HepG2 (cell line): ENCODE measurements around the gene VSIG10L2. TPM values are rescaled to one million over a fixed set of nuclear protein-coding genes. Genes with fewer than 3 reads are reported as not detected.
A peak's percentile ranks its signal among the peaks of the same experiment; 100 is the strongest.

Experiments used
- FIP1L1 ChIP-seq: fragments of 200-400 bp; formaldehyde crosslinking; IDR thresholded peaks from 2 replicates; pipeline ENCODE4 v1.6.1; 2018; ENCODE audit warnings: low read depth, mild to moderate bottlenecking, low read length, moderate library complexity, borderline replicate concordance; ENCODE audit not compliant: insufficient read depth
- KAT8 ChIP-seq: IDR thresholded peaks from 2 replicates; pipeline ENCODE4 v1.6.1; 2016; ENCODE audit warnings: missing genetic modification reagents, missing compliant biosample characterization
- MIER2 ChIP-seq: IDR thresholded peaks from 2 replicates; pipeline ENCODE4 v1.6.1; 2016; ENCODE audit warnings: missing biosample characterization, missing genetic modification reagents
- PRDM10 ChIP-seq: sonication (generic); formaldehyde crosslinking; IDR thresholded peaks from 2 replicates; pipeline ENCODE4 v1.4.0; 2020; ENCODE audit warnings: low read depth, missing genetic modification reagents
- SP2 ChIP-seq: sonication (generic); formaldehyde crosslinking; IDR thresholded peaks from 2 replicates; pipeline ENCODE4 v1.5.1; 2020; ENCODE audit warnings: mild to moderate bottlenecking, missing genetic modification reagents
- THRA ChIP-seq: sonication (generic); formaldehyde crosslinking; IDR thresholded peaks from 2 replicates; pipeline ENCODE4 v1.4.0; 2020; ENCODE audit warnings: missing genetic modification reagents, borderline replicate concordance
- ZBTB4 ChIP-seq: sonication (generic); formaldehyde crosslinking; IDR thresholded peaks from 2 replicates; pipeline ENCODE4 v1.4.0; 2020; ENCODE audit warnings: missing genetic modification reagents, mild to moderate bottlenecking, borderline replicate concordance
- ZNF547 ChIP-seq: sonication (generic); formaldehyde crosslinking; IDR thresholded peaks from 2 replicates; pipeline ENCODE4 v1.5.1; 2020; ENCODE audit warnings: mild to moderate bottlenecking, missing genetic modification reagents
- ZNF605 ChIP-seq: sonication (generic); formaldehyde crosslinking; IDR thresholded peaks from 2 replicates; pipeline ENCODE4 v1.8.0; 2022; ENCODE audit warnings: mild to moderate bottlenecking, missing genetic modification reagents
- polyA plus RNA-seq, 8 experiments: library from polyadenylated mRNA; depleted of rRNA in 3 of 8; stranded (reverse) in 7 of 8; unstranded in 1 of 8; fragments of >200 nt; fragmentation: Illumina TruSeq in 4 of 8; extraction: Trizol in 4 of 8; gene quantifications; 2 replicates each; pipeline versions ENCODE4 v1.2.1 to v1.2.3, GENCODE V29; 2011 to 2016; ENCODE audit warnings: low read depth in 4 of 8, missing spikeins in 1 of 8, mixed read lengths in 1 of 8; ENCODE audit not compliant: insufficient read depth in 1 of 8
- total RNA-seq, 5 experiments: library from RNA; depleted of rRNA; stranded (reverse); fragments of >200 nt; fragmentation: Illumina TruSeq; extraction: Trizol; gene quantifications; 2 replicates each; pipeline ENCODE4 v1.2.3, GENCODE V29; 2016; ENCODE audit warnings: low read depth in 1 of 5
- TF ChIP-seq, protein P1 (sequence below): IDR thresholded peaks from 2 replicates; pipeline ENCODE4 v1.6.1; 2016; ENCODE audit warnings: low read depth, missing genetic modification reagents, missing compliant biosample characterization
- TF ChIP-seq, protein P2 (sequence below): sonication (generic); formaldehyde crosslinking; IDR thresholded peaks from 2 replicates; pipeline ENCODE4 v1.8.0; 2022; ENCODE audit warnings: low read depth, missing genetic modification reagents

VSIG10L2 gene
- total and polyA plus RNA-seq, 2 of the 13 experiments (the other 11 are each of a cell fraction or from before 2014, with no cell fraction given), result 0.21 TPM; not detected in 1

- TF ChIP-seq, protein P1, sequence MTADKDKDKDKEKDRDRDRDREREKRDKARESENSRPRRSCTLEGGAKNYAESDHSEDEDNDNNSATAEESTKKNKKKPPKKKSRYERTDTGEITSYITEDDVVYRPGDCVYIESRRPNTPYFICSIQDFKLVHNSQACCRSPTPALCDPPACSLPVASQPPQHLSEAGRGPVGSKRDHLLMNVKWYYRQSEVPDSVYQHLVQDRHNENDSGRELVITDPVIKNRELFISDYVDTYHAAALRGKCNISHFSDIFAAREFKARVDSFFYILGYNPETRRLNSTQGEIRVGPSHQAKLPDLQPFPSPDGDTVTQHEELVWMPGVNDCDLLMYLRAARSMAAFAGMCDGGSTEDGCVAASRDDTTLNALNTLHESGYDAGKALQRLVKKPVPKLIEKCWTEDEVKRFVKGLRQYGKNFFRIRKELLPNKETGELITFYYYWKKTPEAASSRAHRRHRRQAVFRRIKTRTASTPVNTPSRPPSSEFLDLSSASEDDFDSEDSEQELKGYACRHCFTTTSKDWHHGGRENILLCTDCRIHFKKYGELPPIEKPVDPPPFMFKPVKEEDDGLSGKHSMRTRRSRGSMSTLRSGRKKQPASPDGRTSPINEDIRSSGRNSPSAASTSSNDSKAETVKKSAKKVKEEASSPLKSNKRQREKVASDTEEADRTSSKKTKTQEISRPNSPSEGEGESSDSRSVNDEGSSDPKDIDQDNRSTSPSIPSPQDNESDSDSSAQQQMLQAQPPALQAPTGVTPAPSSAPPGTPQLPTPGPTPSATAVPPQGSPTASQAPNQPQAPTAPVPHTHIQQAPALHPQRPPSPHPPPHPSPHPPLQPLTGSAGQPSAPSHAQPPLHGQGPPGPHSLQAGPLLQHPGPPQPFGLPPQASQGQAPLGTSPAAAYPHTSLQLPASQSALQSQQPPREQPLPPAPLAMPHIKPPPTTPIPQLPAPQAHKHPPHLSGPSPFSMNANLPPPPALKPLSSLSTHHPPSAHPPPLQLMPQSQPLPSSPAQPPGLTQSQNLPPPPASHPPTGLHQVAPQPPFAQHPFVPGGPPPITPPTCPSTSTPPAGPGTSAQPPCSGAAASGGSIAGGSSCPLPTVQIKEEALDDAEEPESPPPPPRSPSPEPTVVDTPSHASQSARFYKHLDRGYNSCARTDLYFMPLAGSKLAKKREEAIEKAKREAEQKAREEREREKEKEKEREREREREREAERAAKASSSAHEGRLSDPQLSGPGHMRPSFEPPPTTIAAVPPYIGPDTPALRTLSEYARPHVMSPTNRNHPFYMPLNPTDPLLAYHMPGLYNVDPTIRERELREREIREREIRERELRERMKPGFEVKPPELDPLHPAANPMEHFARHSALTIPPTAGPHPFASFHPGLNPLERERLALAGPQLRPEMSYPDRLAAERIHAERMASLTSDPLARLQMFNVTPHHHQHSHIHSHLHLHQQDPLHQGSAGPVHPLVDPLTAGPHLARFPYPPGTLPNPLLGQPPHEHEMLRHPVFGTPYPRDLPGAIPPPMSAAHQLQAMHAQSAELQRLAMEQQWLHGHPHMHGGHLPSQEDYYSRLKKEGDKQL, result no peak
- TF ChIP-seq ZNF605 (CRISPR knock-in tag) (peak; percentile 52; the same call in 1 of the 2 replicates), KAT8 (peak; percentile 92), FIP1L1 (no peak), PRDM10 (CRISPR knock-in tag) (0 out of 2 replicates have a peak, but pooled peaks have one; percentile 51), THRA (peak; percentile 15; the same call in 1 of the 2 replicates), ZBTB4 (CRISPR knock-in tag) (no peak), ZNF547 (no peak), SP2 (CRISPR knock-in tag) (no peak), MIER2 (peak; percentile 94)
- TF ChIP-seq, protein P2, sequence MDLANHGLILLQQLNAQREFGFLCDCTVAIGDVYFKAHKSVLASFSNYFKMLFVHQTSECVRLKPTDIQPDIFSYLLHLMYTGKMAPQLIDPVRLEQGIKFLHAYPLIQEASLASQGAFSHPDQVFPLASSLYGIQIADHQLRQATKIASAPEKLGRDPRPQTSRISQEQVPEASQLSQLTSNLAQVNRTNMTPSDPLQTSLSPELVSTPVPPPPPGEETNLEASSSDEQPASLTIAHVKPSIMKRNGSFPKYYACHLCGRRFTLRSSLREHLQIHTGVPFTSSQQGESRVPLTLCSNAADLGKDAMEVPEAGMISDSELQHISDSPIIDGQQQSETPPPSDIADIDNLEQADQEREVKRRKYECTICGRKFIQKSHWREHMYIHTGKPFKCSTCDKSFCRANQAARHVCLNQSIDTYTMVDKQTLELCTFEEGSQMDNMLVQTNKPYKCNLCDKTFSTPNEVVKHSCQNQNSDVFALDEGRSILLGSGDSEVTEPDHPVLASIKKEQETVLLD, result no peak
Measured at GRCh38 chr11:125902927-125903710, 42.7 kb upstream of the VSIG10L2 start, which contains the start of gene PUS3 (continued).
